VCaP (cell line): ENCODE measurements around the gene LY6G6C.

Experiments
- H3K27ac ChIP-seq: fragments of 450-650 bp; 2 replicates; pipeline ENCODE4 v1.5.1; 2017
- TF ChIP-seq, protein P1 (sequence below): fragments of 450-650 bp; conservative IDR thresholded peaks from 2 replicates; pipeline ENCODE4 v1.5.1; 2017; ENCODE audit warnings: mild to moderate bottlenecking, moderate library complexity

LY6G6C gene

DNA sequence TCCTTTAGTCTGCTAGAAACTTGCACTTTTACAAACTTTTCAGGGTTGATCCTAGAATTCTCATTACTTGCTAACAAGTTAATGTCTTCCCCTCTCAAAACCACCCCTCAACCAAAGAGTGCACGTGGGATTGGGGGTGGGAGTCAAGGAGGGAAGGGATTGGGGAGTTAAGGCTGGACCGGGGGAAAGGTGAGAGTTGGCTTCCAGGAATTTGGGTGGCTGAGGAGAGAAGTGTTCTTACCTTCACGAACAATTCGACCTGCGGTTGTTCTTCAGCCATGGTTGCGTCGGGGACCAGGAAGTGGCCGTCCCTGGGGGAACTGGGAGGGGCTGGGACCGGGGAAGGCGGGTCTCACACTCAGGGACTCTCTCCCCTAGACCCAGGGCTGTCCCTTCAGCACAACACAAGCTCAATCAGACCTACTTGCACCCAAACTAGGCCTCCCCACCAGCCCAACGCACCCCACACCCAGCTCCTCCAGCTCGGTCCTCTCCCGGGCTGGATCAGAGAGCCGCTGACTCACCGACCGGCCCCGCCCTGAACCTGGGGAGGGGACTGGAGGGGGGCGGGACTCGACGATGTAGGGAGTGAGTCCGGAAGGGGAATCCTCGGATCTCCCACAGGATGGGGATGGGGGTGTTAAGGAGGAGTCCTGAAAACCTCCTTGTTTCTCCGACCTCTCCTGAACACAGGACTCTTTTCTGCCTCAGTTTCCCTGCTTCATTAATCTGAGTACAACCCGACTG is 14.6 kb upstream of the LY6G6C start, which contains the start of gene CLIC1:
Gene CLIC1 (minus strand): TSS at position 510 of the 747 bp plus-strand sequence. CDS start 230 bp downstream, at position 280.
- peak within 1 kb of the TSS; percentile 99 for H3K27ac ChIP-seq
- TF ChIP-seq, protein P1, sequence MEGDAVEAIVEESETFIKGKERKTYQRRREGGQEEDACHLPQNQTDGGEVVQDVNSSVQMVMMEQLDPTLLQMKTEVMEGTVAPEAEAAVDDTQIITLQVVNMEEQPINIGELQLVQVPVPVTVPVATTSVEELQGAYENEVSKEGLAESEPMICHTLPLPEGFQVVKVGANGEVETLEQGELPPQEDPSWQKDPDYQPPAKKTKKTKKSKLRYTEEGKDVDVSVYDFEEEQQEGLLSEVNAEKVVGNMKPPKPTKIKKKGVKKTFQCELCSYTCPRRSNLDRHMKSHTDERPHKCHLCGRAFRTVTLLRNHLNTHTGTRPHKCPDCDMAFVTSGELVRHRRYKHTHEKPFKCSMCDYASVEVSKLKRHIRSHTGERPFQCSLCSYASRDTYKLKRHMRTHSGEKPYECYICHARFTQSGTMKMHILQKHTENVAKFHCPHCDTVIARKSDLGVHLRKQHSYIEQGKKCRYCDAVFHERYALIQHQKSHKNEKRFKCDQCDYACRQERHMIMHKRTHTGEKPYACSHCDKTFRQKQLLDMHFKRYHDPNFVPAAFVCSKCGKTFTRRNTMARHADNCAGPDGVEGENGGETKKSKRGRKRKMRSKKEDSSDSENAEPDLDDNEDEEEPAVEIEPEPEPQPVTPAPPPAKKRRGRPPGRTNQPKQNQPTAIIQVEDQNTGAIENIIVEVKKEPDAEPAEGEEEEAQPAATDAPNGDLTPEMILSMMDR = no peak

DNA sequence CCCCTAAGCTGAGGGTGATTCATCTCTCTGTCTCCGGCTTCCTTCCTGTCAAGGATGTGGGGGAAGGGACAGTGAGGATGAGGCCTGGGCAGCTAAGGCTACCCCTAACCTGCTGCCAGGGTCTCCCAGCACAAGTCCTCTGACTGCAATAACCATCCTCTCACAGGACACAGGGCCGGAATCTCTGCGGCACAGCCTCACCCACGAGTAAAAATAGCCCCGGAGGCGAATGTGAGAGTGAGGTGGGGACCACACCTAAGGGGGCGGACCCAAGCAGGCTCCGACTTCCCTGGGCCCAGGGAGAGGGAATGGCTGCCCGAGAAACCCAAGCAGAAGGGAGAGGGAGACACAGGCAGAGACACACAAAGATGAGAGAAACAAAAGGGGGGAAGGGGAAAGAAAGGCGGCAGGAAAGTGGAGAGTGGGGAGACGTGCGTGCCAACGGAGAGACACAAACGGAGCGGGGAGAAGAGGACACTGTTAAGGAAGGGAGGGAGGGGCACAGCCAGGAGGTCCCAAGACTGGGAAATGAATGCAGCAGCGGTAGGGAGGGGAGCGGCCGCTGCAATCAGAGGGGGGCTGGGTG is 13.4 kb upstream of the LY6G6C start:
- peak overlapping the region; percentile 99 for H3K27ac ChIP-seq
- TF ChIP-seq, protein P1 = no peak

DNA sequence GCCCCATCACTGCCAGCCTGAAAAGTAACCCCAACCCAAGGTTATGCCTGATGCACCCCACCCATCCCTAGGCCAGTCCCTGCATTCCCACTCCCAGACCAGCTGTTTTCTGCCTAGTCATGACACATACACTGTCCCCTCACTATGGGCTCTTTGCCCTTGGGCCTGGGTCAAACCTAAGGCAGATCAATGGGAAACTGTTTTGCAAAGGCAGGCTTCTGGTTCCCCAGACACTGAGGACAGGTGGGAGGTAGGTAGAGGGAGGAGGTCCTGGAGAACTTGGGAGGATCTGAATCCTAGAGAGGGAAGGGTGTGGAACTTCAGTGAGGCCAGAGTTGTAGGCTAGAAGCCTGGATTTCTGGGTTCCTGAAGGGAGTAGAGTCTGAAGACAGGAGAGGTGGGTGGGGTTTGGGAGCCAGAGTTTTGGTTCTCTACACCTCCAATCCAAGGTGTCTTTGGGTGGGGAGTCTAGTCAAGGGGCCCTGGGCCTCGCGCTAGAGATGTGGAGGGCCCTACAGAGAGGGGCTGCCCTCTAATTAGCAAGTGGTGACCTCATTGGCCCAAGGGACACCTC is 12.8 kb upstream of the LY6G6C start:
- H3K27ac ChIP-seq = peak overlapping the region; percentile 99
- TF ChIP-seq, protein P1 = no peak

- H3K27ac ChIP-seq = peak overlapping the region; percentile 99; the same call in 1 of the 2 replicates
- TF ChIP-seq, protein P1 = no peak
These were observed 12.2 kb upstream of the LY6G6C start for GRCh38 chr6:31733734-31734133.

DNA sequence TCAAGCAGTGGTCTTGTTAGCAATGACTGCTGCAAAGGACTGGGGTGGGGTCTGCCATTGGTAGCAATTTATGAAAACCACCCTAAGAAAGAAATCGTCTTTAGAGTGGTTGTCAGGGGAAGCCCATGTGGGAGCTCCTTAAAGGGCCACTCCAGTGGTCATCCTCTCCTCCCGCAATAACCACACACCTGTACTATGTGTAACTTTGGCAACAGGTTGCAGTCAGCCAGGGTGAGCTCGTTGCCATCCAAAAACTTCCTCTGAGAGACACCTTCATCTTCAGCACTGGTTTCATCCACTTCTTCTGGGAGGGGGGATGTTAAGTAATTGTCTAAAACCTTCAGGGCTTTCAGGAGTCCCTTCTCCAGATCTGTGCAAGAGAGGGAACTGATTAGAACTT is 10.5 kb upstream of the LY6G6C start:
- H3K27ac ChIP-seq = no peak overlapping the region

GRCh38 chr6:31730631-31731086 is 9.1 kb upstream of the LY6G6C start:
- H3K27ac ChIP-seq = peak overlapping the region; percentile 77
- TF ChIP-seq, protein P1 = no peak

More for the DNA sequence above, 10.5 kb upstream of the LY6G6C start:
- TF ChIP-seq, protein P1 = no peak

- H3K27ac ChIP-seq = peak overlapping the region; percentile 77
- TF ChIP-seq, protein P1 = no peak
These were observed 8.6 kb upstream of the LY6G6C start for GRCh38 chr6:31729979-31730630.
